Measurements from ENCODE around the gene SPTBN4. TPM values are rescaled to one million over a fixed set of nuclear protein-coding genes. Genes with fewer than 3 reads are reported as not detected.
A peak's percentile ranks its signal among the peaks of the same experiment; 100 is the strongest.

Gene SPTBN4
- total RNA-seq, 2 donors from 2014 or later: 0.79 to 2.0 TPM

- Histone ChIP-seq H3K4me1 (ENCODE audit: control insufficient read depth, insufficient read depth, low read length) (no peaks in the 10 kb centered on the region), H3K27me3 (ENCODE audit: control insufficient read depth, insufficient read depth, low read length, poor library complexity, severe bottlenecking) (no peaks in the 10 kb centered on the region), H3K9me3 (ENCODE audit: control insufficient read depth, low read length) (no peaks in the 10 kb centered on the region), H3K4me3 (ENCODE audit: low read length) (peak within 1 kb of the TSS; percentile 92), H3K27ac (ENCODE audit: low read depth, low read length) (no peak within 1 kb of the TSS), H3K36me3 (ENCODE audit: control insufficient read depth, insufficient read depth, low read length) (peaks cover 22% of the 10 kb centered on the region), H3K9ac (ENCODE audit: extremely low read depth, low read length, poor library complexity, severe bottlenecking) (peak within 1 kb of the TSS; percentile 64)
- H3K4me3 Mint-ChIP-seq: peak within 1 kb of the TSS; percentile 78
- H3K27ac Mint-ChIP-seq: peak within 1 kb of the TSS; percentile 85
- TF ChIP-seq CTCF (conservative IDR thresholded peaks at IDR 0.05): no peak
- H3K36me3 Mint-ChIP-seq (ENCODE audit: low read depth): peaks cover 21% of the 10 kb centered on the region
- peaks cover 11% of the 10 kb centered on the region for H3K27me3 Mint-ChIP-seq (ENCODE audit: insufficient read depth)
- 1% methylated on average over 11 to 50 of the region's 55 CpGs for WGBS, 2 experiments (ENCODE audit: insufficient coverage in 1 of 2, insufficient read length in 1 of 2)
- H3K9me3 Mint-ChIP-seq: no peaks in the 10 kb centered on the region
- DNase-seq: peak; percentile 98
- H3K4me1 Mint-ChIP-seq: peaks cover 3% of the 10 kb centered on the region
Measured at GRCh38 chr19:40576585-40577451, 110.0 kb downstream of the SPTBN4 start, which contains the start of gene SHKBP1. Gene SHKBP1 (plus strand): TSS chr19:40576873. CDS start chr19:40576900, 27 bp downstream.

GRCh38 chr19:40578442-40578908 lies 111.7 kb downstream of the SPTBN4 start:
- Mint-ChIP-seq H3K4me1 (peaks cover 3% of the 10 kb centered on the region), H3K27me3 (ENCODE audit: insufficient read depth) (no peaks in the 10 kb centered on the region), H3K4me3 (peak overlapping the region; percentile 78), H3K9me3 (no peaks in the 10 kb centered on the region), H3K36me3 (ENCODE audit: low read depth) (peaks cover 30% of the 10 kb centered on the region), H3K27ac (no peak overlapping the region)
- H3K4me3 ChIP-seq (ENCODE audit: low read length): no peak overlapping the region
- H3K36me3 ChIP-seq (ENCODE audit: control insufficient read depth, insufficient read depth, low read length): peaks cover 28% of the 10 kb centered on the region
- 78 to 94% methylated on average over 9 to 12 of the region's 12 CpGs for WGBS, 2 experiments (ENCODE audit: insufficient coverage in 1 of 2, insufficient read length in 1 of 2)
- H3K27ac ChIP-seq (ENCODE audit: low read depth, low read length): no peak overlapping the region
- no peaks in the 10 kb centered on the region for H3K4me1 ChIP-seq (ENCODE audit: control insufficient read depth, insufficient read depth, low read length)
- peak; percentile 90 for DNase-seq
- no peak overlapping the region for H3K9ac ChIP-seq (ENCODE audit: extremely low read depth, low read length, poor library complexity, severe bottlenecking)
- H3K9me3 ChIP-seq (ENCODE audit: control insufficient read depth, low read length): no peaks in the 10 kb centered on the region
- no peaks in the 10 kb centered on the region for H3K27me3 ChIP-seq (ENCODE audit: control insufficient read depth, insufficient read depth, low read length, poor library complexity, severe bottlenecking)
- no peak for TF ChIP-seq CTCF (conservative IDR thresholded peaks at IDR 0.05)

DNA sequence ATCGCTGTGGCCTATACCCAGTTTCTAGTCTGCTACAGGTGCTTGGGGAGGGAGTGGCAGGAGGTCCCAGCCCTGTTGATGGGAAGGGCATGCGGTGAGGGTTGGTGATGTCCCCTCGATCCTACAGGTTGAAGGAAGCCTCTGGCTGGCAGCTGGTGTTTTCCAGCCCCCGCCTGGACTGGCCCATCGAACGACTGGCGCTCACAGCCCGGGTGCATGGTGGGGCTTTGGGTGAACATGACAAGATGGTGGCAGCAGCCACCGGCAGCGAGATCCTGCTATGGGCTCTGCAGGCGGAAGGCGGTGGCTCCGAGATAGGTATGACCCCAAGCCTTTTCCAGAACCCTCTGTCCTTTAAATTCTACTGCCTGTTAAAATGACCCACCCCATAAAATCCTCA lies 113.8 kb downstream of the SPTBN4 start:
- H3K36me3 ChIP-seq (ENCODE audit: control insufficient read depth, insufficient read depth, low read length): peaks cover 38% of the 10 kb centered on the region
- H3K27ac Mint-ChIP-seq: no peak overlapping the region
- no peaks in the 10 kb centered on the region for H3K27me3 Mint-ChIP-seq (ENCODE audit: insufficient read depth)
- no peak overlapping the region for H3K4me3 ChIP-seq (ENCODE audit: low read length)
- peaks cover 45% of the 10 kb centered on the region for H3K36me3 Mint-ChIP-seq (ENCODE audit: low read depth)
- peaks cover 3% of the 10 kb centered on the region for H3K4me1 Mint-ChIP-seq
- H3K27ac ChIP-seq (ENCODE audit: low read depth, low read length): no peak overlapping the region
- H3K9ac ChIP-seq (ENCODE audit: extremely low read depth, low read length, poor library complexity, severe bottlenecking): no peak overlapping the region
- H3K9me3 Mint-ChIP-seq: no peaks in the 10 kb centered on the region
- no peak overlapping the region for H3K4me3 Mint-ChIP-seq
- 97 to 98% methylated on average over 9 to 13 of the region's 13 CpGs for WGBS, 2 experiments (ENCODE audit: insufficient coverage in 1 of 2, insufficient read length in 1 of 2)
- TF ChIP-seq CTCF (conservative IDR thresholded peaks at IDR 0.05): no peak
- H3K27me3 ChIP-seq (ENCODE audit: control insufficient read depth, insufficient read depth, low read length, poor library complexity, severe bottlenecking): no peaks in the 10 kb centered on the region
- H3K4me1 ChIP-seq (ENCODE audit: control insufficient read depth, insufficient read depth, low read length): no peaks in the 10 kb centered on the region
- DNase-seq: no peak
- no peaks in the 10 kb centered on the region for H3K9me3 ChIP-seq (ENCODE audit: control insufficient read depth, low read length)

Measured in endodermal cell (in vitro differentiated cells).